Neuronal stem cell (in vitro differentiated cells): ENCODE results near the gene CLDN18.
A peak's percentile ranks its signal among the peaks of the same experiment; 100 is the strongest.

Experiments used
- DNase-seq: peaks from one replicate; pipeline ENCODE4 v3.0.0-alpha.2; 2013; ENCODE audit warnings: low spot score
- H2AFZ ChIP-seq: one replicate; pipeline ENCODE4 v1.6.1; 2013; ENCODE audit warnings: mild to moderate bottlenecking, low read length, inconsistent platforms
- H2AK5ac ChIP-seq: 2 replicates; pipeline ENCODE4 v1.6.1; 2013; ENCODE audit warnings: low read depth, mild to moderate bottlenecking, inconsistent platforms, low read length, moderate library complexity, mixed read lengths
- H2BK120ac ChIP-seq: 2 replicates; pipeline ENCODE4 v1.6.1; 2013; ENCODE audit warnings: low read depth, mild to moderate bottlenecking, inconsistent platforms, low read length, moderate library complexity, mixed read lengths
- H2BK12ac ChIP-seq: one replicate; pipeline ENCODE4 v1.6.1; 2013; ENCODE audit warnings: low read length, inconsistent platforms
- H2BK15ac ChIP-seq: 2 replicates; pipeline ENCODE4 v1.6.1; 2013; ENCODE audit warnings: mild to moderate bottlenecking, low read length, inconsistent platforms, mixed read lengths
- H2BK5ac ChIP-seq: one replicate; pipeline ENCODE4 v1.6.1; 2013; ENCODE audit warnings: inconsistent platforms, mild to moderate bottlenecking, low read length, moderate library complexity
- H3K14ac ChIP-seq: one replicate; pipeline ENCODE4 v1.6.1; 2013; ENCODE audit warnings: low read length, inconsistent platforms
- H3K18ac ChIP-seq: 2 replicates; pipeline ENCODE4 v1.6.1; 2013; ENCODE audit warnings: low read length, inconsistent platforms
- H3K23ac ChIP-seq: 2 replicates; pipeline ENCODE4 v1.6.1; 2013; ENCODE audit warnings: low read depth, mild to moderate bottlenecking, mixed read lengths, low read length, inconsistent platforms; ENCODE audit not compliant: poor library complexity
- H3K27ac ChIP-seq: replicated peaks from 3 replicates; pipeline ENCODE4 v1.5.1; 2013; ENCODE audit warnings: low read length, inconsistent platforms
- H3K27me3 ChIP-seq, 3 experiments: 2 replicates each; pipeline ENCODE4 v1.6.1; 2013; ENCODE audit warnings: low read length in 3 of 3, mild to moderate bottlenecking in 2 of 3, inconsistent platforms in 1 of 3, low read depth in 1 of 3, mixed read lengths in 1 of 3, moderate library complexity in 1 of 3; ENCODE audit not compliant: control insufficient read depth in 3 of 3, insufficient read depth in 3 of 3
- H3K36me3 ChIP-seq, 2 donors: replicated peaks in 1 of 2; 2 replicates each; pipeline ENCODE4 v1.6.1; 2013; ENCODE audit warnings: low read length in 2 of 2; ENCODE audit not compliant: control insufficient read depth in 2 of 2, insufficient read depth in 2 of 2
- H3K4ac ChIP-seq: 2 replicates; pipeline ENCODE4 v1.6.1; 2013; ENCODE audit warnings: inconsistent platforms, mild to moderate bottlenecking, low read length, moderate library complexity
- H3K4me1 ChIP-seq, 2 donors: 1 replicate in 1 of 2; 2 replicates in 1 of 2; pipeline ENCODE4 v1.6.1; 2013; ENCODE audit warnings: low read length in 2 of 2, low read depth in 1 of 2; ENCODE audit not compliant: control insufficient read depth in 2 of 2, insufficient read depth in 1 of 2
- H3K4me2 ChIP-seq: one replicate; pipeline ENCODE4 v1.6.1; 2013; ENCODE audit warnings: mild to moderate bottlenecking, low read length, inconsistent platforms; ENCODE audit not compliant: insufficient read depth, poor library complexity, severe bottlenecking
- H3K4me3 ChIP-seq, 2 donors: 2 replicates each; pipeline ENCODE4 v1.5.1; 2013; ENCODE audit warnings: low read length in 2 of 2, mild to moderate bottlenecking in 2 of 2, inconsistent platforms in 1 of 2, moderate library complexity in 1 of 2
- H3K79me1 ChIP-seq: one replicate; pipeline ENCODE4 v1.6.1; 2013; ENCODE audit warnings: low read depth, mild to moderate bottlenecking, inconsistent platforms, low read length, moderate library complexity
- H3K9ac ChIP-seq: one replicate; pipeline ENCODE4 v1.6.1; 2013; ENCODE audit warnings: mild to moderate bottlenecking, low read depth, low read length, inconsistent platforms; ENCODE audit not compliant: poor library complexity
- H3K9me3 ChIP-seq, 2 donors: replicated peaks in 1 of 2; 2 replicates each; pipeline versions ENCODE3 to v1.6.1; 2013; ENCODE audit warnings: low read length in 2 of 2, mild to moderate bottlenecking in 2 of 2, inconsistent platforms in 1 of 2, low read depth in 1 of 2, mixed read lengths in 1 of 2, moderate library complexity in 1 of 2; ENCODE audit not compliant: control insufficient read depth in 2 of 2, insufficient read depth in 1 of 2
- H4K8ac ChIP-seq: one replicate; pipeline ENCODE4 v1.6.1; 2013; ENCODE audit warnings: low read depth, mild to moderate bottlenecking, inconsistent platforms, low read length, moderate library complexity
- H4K91ac ChIP-seq: one replicate; pipeline ENCODE4 v1.6.1; 2013; ENCODE audit warnings: low read length, low read depth, mild to moderate bottlenecking, inconsistent platforms; ENCODE audit not compliant: poor library complexity
- WGBS, 2 donors: extraction: QIAGEN DNeasy Blood & Tissue Kit; methylation state at CpG; one replicate each; pipeline ENCODE4 v1.1.7; 2013; ENCODE audit warnings: missing lambda C conversion rate in 2 of 2, mixed read lengths in 1 of 2; ENCODE audit not compliant: insufficient read length in 2 of 2, insufficient replicate concordance in 1 of 2; ENCODE audit errors: extremely low coverage in 2 of 2; 5-methylcytosine and 5-hydroxymethylcytosine counted together

The CLDN18 gene

GRCh38 chr3:137998121-137999042 lies 11.6 kb upstream of the CLDN18 start:
- Histone ChIP-seq H3K79me1 (no peaks in the 10 kb centered on the region), H3K4me1 (no peaks in the 10 kb centered on the region), H3K4ac (no peak overlapping the region), H3K14ac (no peak overlapping the region), H4K91ac (no peak overlapping the region), H2AFZ (no peak overlapping the region), H2BK12ac (no peak overlapping the region), H3K23ac (no peak overlapping the region), H2BK15ac (no peak overlapping the region), H3K27ac (no peak overlapping the region), H4K8ac (no peak overlapping the region), H2BK120ac (no peak overlapping the region), H3K9me3 (no peaks in the 10 kb centered on the region), H3K36me3 (no peaks in the 10 kb centered on the region), H2AK5ac (no peak overlapping the region), H3K27me3 (no peaks in the 10 kb centered on the region), H2BK5ac (no peak overlapping the region), H3K18ac (peak overlapping the region; percentile 7), H3K9ac (peak overlapping the region; percentile 38), H3K4me3 (no peak overlapping the region), H3K4me2 (no peak overlapping the region)
- WGBS, 2 donors: no CpG with 5 or more reads among the region's 18 CpGs
- no peak for DNase-seq

- H3K27ac ChIP-seq: no peak overlapping the region
- no peak overlapping the region for H4K8ac ChIP-seq
These were observed 6.9 kb upstream of the CLDN18 start for GRCh38 chr3:138003069-138003468.

GRCh38 chr3:138005627-138006026 lies 4.3 kb upstream of the CLDN18 start:
- H3K23ac ChIP-seq: no peak overlapping the region
- H4K8ac ChIP-seq: no peak overlapping the region
- H3K9me3 ChIP-seq: no peaks in the 10 kb centered on the region
- H2BK120ac ChIP-seq: no peak overlapping the region
- no peak overlapping the region for H3K4me2 ChIP-seq
- DNase-seq: no peak
- H2AK5ac ChIP-seq: no peak overlapping the region
- H4K91ac ChIP-seq: no peak overlapping the region
- no peaks in the 10 kb centered on the region for H3K27me3 ChIP-seq
- H2BK12ac ChIP-seq: no peak overlapping the region
- H3K4ac ChIP-seq: no peak overlapping the region
- no peak overlapping the region for H2AFZ ChIP-seq
- no peak overlapping the region for H3K27ac ChIP-seq
- H3K79me1 ChIP-seq: no peaks in the 10 kb centered on the region
- H3K14ac ChIP-seq: no peak overlapping the region
- no peak overlapping the region for H2BK15ac ChIP-seq
- no peak overlapping the region for H3K4me3 ChIP-seq
- no peak overlapping the region for H3K9ac ChIP-seq
- H3K4me1 ChIP-seq: no peaks in the 10 kb centered on the region
- H3K18ac ChIP-seq: no peak overlapping the region
- no peak overlapping the region for H2BK5ac ChIP-seq
- no peaks in the 10 kb centered on the region for H3K36me3 ChIP-seq

More at GRCh38 chr3:138003069-138003468, 6.9 kb upstream of the CLDN18 start:
- H2AFZ ChIP-seq: no peak overlapping the region
- no peak overlapping the region for H3K9ac ChIP-seq
- no peak overlapping the region for H2AK5ac ChIP-seq
- no CpG with 5 or more reads among the region's 2 CpGs for WGBS, 2 donors
- no peak overlapping the region for H3K4me2 ChIP-seq
- no peaks in the 10 kb centered on the region for H3K4me1 ChIP-seq
- H3K79me1 ChIP-seq: no peaks in the 10 kb centered on the region
- no peaks in the 10 kb centered on the region for H3K27me3 ChIP-seq
- no peak overlapping the region for H2BK120ac ChIP-seq
- H3K14ac ChIP-seq: no peak overlapping the region
- no peak overlapping the region for H2BK15ac ChIP-seq
- H3K4me3 ChIP-seq: no peak overlapping the region
- no peaks in the 10 kb centered on the region for H3K9me3 ChIP-seq
- no peak overlapping the region for H3K18ac ChIP-seq
- no peak overlapping the region for H3K23ac ChIP-seq
- H2BK5ac ChIP-seq: no peak overlapping the region
- H3K4ac ChIP-seq: no peak overlapping the region
- DNase-seq: no peak
- H3K36me3 ChIP-seq: no peaks in the 10 kb centered on the region
- H2BK12ac ChIP-seq: no peak overlapping the region
- H4K91ac ChIP-seq: no peak overlapping the region

GRCh38 chr3:138007898-138008297 lies 2.1 kb upstream of the CLDN18 start:
- Histone ChIP-seq H3K4ac (no peak overlapping the region), H2AFZ (no peak overlapping the region), H3K27me3 (no peaks in the 10 kb centered on the region), H3K23ac (no peak overlapping the region), H3K18ac (no peak overlapping the region), H4K8ac (no peak overlapping the region), H3K14ac (no peak overlapping the region), H2AK5ac (no peak overlapping the region), H2BK120ac (no peak overlapping the region), H2BK5ac (no peak overlapping the region), H3K9me3 (no peaks in the 10 kb centered on the region), H2BK15ac (no peak overlapping the region), H2BK12ac (no peak overlapping the region), H3K36me3 (no peaks in the 10 kb centered on the region), H4K91ac (no peak overlapping the region), H3K4me1 (peaks cover 0 to 3% of the 10 kb centered on the region in 2 donors), H3K27ac (no peak overlapping the region), H3K9ac (no peak overlapping the region), H3K4me2 (no peak overlapping the region), H3K4me3 (no peak overlapping the region), H3K79me1 (no peaks in the 10 kb centered on the region)
- WGBS, 2 donors: no CpG with 5 or more reads among the region's 1 CpG
- DNase-seq: no peak
